Measurements from ENCODE around the gene ITPRIPL2.

ITPRIPL2 gene

DNA sequence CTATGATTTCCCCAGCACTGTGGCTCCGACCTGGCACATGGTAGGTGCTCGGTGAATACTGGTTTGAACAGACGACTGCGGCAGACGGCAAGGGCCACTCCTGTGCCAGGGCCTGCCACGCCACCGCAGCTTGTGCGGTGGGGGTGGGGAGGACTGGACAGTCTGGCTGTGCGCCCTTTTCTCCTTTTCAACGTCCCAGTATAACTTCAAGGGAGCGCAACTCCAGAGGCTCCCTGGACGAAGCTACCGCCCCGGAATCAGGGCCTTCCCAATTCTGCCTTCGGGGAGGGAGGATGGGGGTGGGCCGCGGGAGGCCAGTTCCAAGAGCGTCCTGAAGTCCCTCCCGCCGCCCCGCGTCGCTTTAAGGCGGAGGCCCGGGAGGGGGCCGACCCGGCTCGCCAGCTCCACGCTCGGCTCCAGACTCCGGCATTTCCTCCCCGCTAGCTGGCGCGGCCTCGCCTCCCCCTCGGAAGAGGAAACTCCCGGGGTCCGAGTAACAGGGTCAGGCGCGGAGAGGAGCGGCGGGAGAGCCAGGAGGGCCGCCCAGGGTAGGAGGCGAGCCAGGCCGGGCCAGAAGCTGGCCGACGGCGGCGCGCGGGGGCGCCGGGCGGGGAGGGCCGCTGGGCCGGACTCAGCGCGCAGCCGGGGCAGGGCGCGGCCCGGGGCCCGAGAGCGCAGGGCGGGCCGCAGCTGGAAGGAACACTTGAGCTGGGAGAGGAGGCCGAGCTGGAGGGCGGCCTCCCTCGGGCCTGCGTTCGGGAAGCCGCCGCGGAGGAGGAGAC lies at the start of gene ITPRIPL2:
ITPRIPL2 (plus strand) TSS at position 388 of the 782 bp plus-strand sequence. CDS start 498 bp downstream, outside the sequence.
- no peak for DNase-seq (ENCODE audit: low spot score)

- DNase-seq (ENCODE audit: low spot score), result no peak
Observed at GRCh38 chr16:19066988-19067348, 46.8 kb upstream of the ITPRIPL2 start.

DNA sequence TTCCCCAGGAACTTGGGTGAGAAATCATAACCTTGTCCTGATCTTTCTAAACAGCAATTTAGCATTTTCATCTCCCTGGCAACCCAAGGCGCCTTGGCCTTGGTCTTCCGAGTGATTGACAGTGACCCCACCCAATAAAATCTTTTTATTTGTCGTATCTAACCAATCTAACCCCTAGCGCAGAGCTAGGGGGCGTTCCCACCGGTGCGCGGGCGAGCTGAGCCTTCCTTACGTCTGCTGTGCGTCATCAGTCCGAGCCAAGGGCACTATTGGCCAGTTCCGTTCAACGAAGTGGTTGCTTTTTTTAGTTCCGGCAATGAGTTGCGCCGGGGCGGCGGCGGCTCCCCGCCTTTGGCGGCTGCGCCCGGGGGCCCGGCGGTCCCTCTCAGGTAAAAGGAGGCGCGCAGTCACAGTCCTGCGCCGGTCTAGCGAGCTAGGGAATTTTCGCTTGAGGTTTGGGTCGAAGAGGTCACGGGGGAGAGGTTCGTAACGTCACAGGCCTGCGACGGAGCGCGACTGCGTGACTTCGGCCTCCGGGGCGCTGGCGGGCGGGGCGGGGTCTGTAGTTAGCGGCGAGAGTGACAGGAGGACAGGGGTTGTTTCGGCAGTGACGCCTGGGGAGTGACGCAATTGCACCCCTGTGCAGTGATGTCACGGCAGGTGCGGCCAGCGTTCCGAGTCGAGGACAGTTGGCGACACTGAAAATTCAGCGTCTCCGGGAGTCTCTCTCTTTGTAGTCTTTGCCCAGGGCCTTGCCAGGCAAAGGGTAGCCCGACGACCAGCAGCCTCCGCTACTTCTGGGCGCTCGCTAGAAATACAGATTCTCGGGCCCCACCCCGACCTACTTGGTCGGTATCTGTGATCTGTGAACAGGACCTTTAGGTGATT lies 46.2 kb upstream of the ITPRIPL2 start, which contains the start of gene COQ7:
COQ7 (plus strand) TSS at position 266 of the 888 bp plus-strand sequence; CDS start at position 317, 51 bp downstream.
- DNase-seq (ENCODE audit: low spot score), result peak; percentile 100

GRCh38 chr16:19068237-19068815 lies 45.4 kb upstream of the ITPRIPL2 start:
- DNase-seq (ENCODE audit: low spot score), result no peak

DNA sequence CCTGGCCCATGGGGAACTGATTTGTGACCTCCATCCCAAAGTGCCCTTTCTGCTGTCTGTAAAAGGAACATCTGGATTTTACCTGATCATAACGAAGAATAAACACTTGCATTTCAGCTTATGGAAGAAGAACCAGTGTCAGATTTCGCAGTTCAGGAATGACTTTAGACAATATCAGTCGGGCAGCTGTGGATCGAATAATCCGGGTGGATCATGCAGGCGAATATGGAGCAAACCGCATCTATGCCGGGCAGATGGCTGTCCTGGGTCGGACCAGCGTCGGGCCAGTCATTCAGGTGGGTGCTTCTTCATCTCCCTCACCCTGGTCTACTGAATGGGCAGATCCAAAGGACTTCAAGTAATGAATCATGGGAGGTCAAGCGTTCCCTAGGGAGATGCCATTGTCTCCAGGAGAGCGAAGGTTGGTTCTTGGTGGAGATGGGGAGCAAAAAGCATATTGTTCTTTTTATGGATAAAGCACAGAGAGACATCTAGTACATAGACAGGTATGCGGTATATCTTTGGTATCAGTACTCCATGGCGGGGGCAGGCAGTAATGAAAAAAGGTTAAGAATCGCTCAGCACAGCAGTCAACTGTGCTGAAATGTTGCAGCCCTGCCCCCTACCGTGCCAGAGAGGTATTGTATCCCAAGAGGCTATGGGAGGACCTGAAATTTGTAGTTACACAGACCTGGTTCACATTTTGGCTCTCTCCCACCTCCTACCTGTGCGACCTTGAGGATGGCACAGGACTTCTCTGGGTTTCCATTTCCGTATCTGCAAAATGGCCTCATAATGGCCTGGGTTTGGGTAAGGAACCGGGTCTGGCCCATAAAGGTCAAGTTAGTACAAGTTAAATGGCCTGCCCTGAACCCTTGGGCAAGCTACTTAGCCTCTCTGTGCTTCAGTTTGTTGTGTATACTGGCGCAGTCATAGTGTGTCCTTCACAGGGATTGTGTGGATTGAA lies 41.7 kb upstream of the ITPRIPL2 start:
- DNase-seq (ENCODE audit: low spot score), result peak; percentile 80

- no peak for DNase-seq (ENCODE audit: low spot score)
Observed at GRCh38 chr16:19073344-19073743, 40.4 kb upstream of the ITPRIPL2 start.

DNA sequence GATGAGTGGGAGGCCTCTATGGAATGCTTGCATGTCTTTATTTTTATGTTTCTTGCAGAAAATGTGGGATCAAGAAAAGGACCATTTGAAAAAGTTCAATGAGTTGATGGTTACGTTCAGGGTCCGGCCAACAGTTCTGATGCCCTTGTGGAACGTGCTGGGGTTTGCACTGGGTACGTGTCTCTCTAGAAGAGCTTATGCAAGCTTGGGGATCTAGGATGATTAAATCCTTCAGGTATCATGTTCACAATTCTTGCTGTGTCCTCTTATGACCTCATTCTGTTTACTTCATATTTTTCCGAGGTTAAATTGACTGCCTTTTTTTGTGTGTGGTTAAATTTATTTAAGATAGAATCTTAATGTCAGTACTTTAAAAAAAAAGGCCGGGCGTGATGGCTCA lies 39.9 kb upstream of the ITPRIPL2 start:
- DNase-seq (ENCODE audit: low spot score), result no peak

GRCh38 chr16:19075511-19075910 lies 38.3 kb upstream of the ITPRIPL2 start:
- no peak for DNase-seq (ENCODE audit: low spot score)

DNA sequence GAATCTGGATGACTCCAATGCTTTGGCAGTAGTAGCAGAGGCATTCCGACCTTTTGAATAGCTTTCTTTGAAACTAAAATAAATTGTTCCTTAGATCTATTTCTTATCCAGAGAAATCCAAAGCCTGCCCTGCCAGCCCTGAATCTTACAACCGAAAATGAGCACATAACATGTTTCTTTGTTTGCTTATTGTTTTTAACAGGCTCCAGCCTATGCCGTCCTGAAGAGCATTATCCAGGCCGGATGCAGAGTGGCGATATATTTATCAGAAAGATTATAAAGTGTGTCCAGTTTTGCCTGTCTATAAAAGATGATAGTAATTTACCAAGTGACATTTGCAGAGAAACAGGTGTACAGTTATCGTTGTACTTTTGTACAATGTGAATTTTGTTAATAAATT lies 35.9 kb upstream of the ITPRIPL2 start:
- no peak for DNase-seq (ENCODE audit: low spot score)

- DNase-seq (ENCODE audit: low spot score), result no peak
Observed at GRCh38 chr16:19083670-19084069, 30.1 kb upstream of the ITPRIPL2 start.

GRCh38 chr16:19084139-19084538 lies 29.6 kb upstream of the ITPRIPL2 start:
- DNase-seq (ENCODE audit: low spot score), result no peak

DNA sequence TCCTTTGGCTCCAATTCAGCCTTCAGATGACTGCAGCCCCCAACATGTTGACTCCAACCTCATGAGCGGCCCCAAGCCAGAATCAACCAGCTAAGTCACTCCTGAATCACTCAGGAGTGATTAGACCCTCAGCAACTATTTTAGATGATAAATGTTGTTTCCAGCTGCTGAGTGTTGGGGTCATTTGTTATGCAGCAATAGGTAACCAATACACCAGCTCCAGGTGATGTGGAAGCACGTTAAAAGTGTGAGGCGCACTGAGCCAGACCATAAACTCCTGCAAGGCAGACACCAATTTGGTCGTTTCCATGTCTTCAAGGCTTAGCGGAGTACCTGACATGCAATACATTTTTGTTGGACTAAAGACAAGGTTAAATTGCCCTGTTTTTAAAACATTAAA lies 28.9 kb upstream of the ITPRIPL2 start:
- no peak for DNase-seq (ENCODE audit: low spot score)

DNA sequence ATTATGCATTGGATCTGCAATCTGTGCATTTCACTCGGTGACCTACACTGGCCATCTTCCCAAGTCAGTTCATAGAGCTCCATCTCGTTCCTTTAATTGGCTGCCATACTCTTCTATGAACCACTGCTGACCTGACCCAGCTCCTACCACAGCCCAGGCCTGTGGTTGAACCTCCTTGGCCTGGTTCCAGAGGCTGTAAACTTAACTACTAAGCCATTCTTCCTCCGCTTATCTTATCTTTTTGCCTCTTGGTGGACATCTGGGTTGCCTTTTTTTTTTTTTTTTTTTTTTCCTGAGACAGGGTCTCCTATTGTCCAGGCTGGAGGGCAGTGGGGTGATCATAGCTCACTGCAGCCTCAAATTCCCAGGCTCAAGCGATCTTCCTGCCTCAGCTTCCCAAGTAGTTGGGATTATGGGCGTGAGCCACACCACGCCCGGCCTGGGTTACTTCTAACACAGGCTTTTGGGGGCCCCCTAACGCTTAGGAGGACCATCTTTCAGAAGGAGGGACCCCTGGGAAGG lies 28.0 kb upstream of the ITPRIPL2 start:
- no peak for DNase-seq (ENCODE audit: low spot score)

GRCh38 chr16:19086322-19087199 lies 27.2 kb upstream of the ITPRIPL2 start:
- DNase-seq (ENCODE audit: low spot score), result peak; percentile 90

DNA sequence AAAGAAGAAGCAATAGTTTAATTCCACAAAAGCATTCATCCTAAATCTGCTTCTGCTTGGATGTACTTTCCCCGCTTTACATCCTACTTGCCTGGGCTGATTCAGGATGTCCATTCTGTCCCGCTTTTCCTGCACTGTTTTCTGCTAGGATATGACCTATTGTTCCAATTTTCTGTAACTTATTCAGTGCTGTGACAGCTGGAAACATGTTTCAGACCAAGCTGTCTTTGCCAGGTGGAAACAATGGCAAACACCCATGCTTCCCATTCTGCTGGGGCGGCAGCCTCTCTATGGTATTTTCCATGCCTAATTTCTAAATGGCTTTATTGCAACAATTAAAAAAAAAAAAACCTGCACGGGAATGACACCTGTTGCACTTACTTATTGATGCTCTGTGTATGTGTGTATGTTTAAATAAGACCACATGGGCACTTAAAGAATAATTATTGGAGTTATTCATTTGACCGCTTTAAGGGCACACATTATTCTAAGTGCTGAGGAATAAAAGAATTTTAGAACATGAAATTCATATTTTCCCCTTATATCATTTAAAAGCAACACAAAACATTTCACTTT lies 25.3 kb upstream of the ITPRIPL2 start:
- DNase-seq (ENCODE audit: low spot score), result no peak

DNA sequence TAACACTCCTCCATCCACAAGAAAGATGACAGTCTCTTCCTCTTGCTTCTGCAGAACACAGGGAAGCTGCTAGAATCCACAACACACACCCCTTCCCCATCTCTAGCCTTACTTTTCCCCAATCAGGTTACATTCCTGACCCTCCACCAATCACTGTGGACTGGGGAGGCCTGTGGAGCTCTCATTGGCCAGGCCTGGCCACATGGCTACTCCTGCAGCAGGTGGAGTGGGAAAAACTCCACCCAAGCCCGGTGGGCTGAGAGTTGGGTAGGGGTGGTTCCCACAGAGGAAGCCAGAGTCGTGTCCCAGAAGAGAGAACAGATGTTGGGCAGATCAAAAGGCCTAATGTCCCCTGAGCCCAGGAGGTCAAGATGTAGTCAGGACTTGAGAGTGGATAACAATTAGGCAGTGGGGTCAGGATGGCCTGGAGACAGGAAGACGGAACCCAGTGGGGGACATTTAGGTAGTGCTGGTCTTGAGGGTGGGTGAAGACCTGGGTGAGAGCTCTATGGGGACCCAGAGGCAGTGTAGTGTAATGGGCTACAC lies 24.3 kb upstream of the ITPRIPL2 start:
- DNase-seq (ENCODE audit: low spot score), result no peak

GRCh38 chr16:19090916-19091315 lies 22.8 kb upstream of the ITPRIPL2 start:
- no peak for DNase-seq (ENCODE audit: low spot score)

GRCh38 chr16:19092653-19093410 lies 20.9 kb upstream of the ITPRIPL2 start:
- no peak for DNase-seq (ENCODE audit: low spot score)

Measured in NAMALWA (cell line).